ENCODE results near the gene SOCS1. TPM values are rescaled to one million over a fixed set of nuclear protein-coding genes. Genes with fewer than 3 reads are reported as not detected.

The SOCS1 gene
- total RNA-seq, 1 donor from 2014 or later: 15.3 TPM

DNA sequence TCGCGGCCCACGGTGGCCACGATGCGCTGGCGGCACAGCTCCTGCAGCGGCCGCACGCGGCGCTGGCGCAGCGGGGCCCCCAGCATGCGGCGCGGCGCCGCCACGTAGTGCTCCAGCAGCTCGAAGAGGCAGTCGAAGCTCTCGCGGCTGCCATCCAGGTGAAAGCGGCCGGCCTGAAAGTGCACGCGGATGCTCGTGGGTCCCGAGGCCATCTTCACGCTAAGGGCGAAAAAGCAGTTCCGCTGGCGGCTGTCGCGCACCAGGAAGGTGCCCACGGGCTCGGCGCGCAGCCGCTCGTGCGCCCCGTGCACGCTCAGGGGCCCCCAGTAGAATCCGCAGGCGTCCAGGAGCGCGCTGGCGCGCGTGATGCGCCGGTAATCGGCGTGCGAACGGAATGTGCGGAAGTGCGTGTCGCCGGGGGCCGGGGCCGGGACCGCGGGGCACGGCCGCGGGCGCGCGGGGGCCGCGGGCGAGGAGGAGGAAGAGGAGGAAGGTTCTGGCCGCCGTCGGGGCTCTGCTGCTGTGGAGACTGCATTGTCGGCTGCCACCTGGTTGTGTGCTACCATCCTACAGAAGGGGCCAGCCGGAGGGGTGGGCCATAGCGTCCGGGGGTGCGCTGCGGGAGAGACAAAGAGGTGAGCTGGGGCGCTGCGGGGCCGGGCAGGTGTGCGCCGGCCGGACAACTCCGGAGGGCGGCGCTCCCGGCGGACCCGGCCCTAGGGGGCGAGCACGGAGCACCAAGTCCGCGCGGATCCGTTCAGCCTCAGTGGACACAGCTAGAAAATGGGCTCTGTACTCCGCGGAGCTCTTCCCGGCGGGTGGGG is 879 bp downstream of the SOCS1 start:
- ATAC-seq: peak; percentile 1
- TF ChIP-seq, protein P1, sequence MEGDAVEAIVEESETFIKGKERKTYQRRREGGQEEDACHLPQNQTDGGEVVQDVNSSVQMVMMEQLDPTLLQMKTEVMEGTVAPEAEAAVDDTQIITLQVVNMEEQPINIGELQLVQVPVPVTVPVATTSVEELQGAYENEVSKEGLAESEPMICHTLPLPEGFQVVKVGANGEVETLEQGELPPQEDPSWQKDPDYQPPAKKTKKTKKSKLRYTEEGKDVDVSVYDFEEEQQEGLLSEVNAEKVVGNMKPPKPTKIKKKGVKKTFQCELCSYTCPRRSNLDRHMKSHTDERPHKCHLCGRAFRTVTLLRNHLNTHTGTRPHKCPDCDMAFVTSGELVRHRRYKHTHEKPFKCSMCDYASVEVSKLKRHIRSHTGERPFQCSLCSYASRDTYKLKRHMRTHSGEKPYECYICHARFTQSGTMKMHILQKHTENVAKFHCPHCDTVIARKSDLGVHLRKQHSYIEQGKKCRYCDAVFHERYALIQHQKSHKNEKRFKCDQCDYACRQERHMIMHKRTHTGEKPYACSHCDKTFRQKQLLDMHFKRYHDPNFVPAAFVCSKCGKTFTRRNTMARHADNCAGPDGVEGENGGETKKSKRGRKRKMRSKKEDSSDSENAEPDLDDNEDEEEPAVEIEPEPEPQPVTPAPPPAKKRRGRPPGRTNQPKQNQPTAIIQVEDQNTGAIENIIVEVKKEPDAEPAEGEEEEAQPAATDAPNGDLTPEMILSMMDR (IDR thresholded peaks at IDR 0.05): no peak

DNA sequence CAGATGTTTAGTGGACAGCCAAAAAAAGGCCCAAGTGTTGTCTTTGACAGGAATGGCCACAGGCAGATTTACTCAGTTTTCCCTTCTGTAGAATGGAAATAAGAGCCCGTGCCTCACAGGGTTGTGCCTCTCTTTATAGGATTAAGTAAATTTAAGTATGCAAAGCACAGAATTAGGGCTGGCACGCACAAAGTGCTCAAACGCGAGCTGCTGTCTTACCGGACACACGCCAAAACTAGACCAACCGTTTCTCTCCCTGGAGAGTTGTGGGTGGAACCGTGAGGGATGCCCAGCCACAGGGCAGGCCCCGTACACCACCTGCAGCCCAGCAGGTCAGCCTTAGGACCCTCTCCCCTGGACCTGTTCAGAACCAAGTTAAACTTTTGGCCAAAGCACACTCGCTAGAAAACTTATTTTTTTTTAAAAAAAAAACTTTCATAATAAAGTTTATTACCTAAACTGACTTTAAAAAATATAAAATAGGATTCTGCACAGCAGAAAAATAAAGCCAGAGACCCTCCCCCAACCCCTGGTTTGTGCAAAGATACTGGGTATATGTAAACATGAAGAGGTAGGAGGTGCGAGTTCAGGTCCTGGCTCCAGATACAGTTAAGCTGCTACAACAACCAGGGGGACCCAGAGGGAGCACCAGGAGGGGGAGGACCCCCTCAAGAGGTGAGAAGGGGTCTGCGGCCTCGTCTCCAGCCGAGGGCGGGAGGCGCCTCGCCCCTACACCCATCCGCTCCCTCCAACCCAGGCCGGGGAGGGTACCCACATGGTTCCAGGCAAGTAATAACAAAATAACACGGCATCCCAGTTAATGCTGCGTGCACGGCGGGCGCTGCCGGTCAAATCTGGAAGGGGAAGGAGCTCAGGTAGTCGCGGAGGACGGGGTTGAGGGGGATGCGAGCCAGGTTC is 1.8 kb downstream of the SOCS1 start:
- DNase-seq (no peak), ATAC-seq (no peak)
- peaks cover 30% of the 10 kb centered on the region for H3K4me1 ChIP-seq
- H3K9me3 ChIP-seq: no peaks in the 10 kb centered on the region
- H3K27ac ChIP-seq: peak overlapping the region; percentile 98
- H3K4me3 ChIP-seq: peak overlapping the region; percentile 81
- no peaks in the 10 kb centered on the region for H3K27me3 ChIP-seq
- intact Hi-C loops (cut with DNase I): loop anchor here (5.0 kb wide), 1 partner anchor 282 kb away; no protein-coding TSS in a partner anchor
- TF ChIP-seq, protein P1 (IDR thresholded peaks at IDR 0.05): no peak
- H3K36me3 ChIP-seq: peaks cover 5% of the 10 kb centered on the region

More for the DNA sequence above, 879 bp downstream of the SOCS1 start:
- Histone ChIP-seq H3K27me3 (no peaks in the 10 kb centered on the region), H3K27ac (peak overlapping the region; percentile 98), H3K36me3 (peaks cover 5% of the 10 kb centered on the region), H3K4me3 (peak overlapping the region; percentile 81), H3K9me3 (no peaks in the 10 kb centered on the region), H3K4me1 (peaks cover 34% of the 10 kb centered on the region)
- peak; percentile 80 for DNase-seq
- intact Hi-C loops (cut with DNase I): loop anchor here (5.0 kb wide), 1 partner anchor 283 kb away; no protein-coding TSS in a partner anchor

DNA sequence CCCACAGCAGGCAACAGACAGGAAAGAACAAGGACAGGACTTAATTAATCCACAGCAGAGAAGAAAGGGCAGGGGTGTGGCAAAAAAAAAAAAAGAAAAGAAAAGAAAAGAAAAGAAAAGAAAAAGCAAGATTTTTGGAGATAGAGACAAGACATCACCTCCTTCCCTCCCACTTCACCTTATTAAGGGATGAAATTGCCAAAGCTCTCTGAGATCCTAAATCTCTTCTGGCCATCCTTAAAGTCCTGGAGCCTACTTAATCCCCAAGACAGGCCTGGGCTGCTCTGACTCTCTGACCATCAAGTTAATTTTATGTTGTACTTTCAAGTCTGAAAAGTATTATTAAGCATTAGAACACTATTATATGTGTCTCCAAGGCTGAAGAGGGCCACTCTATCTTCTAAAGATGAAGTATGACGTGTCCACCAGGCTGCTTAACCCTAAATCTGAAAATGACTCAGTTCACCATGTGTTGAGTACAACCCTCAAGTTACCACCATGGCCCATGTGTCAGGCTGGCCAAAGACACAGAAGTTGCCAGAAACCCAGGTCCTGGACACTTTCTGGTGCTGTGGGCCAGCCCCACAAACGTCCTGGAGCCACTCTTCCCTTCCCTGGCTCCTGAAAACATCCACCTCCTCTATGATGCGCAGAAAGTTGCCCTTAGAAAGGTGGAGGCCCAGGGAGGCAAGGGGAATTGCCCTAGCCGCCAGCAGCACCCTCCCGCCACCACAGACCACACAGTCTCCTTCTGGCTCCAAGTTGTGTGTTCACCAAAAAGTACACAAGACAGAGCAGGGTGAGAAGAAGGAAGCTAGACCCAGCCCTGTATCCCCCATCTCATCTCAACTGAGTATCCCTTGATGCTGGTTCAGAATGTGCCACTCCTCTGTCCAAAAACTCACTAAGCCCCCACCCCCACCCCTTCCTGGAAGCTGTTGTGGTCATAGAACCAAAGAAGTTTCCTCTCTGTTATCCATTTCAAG is 2.7 kb downstream of the SOCS1 start:
- TF ChIP-seq, protein P1 (IDR thresholded peaks at IDR 0.05): no peak
- DNase-seq: no peak
- intact Hi-C loops (cut with DNase I): loop anchor here (5.0 kb wide), 1 partner anchor 281 kb away; no protein-coding TSS in a partner anchor

DNA sequence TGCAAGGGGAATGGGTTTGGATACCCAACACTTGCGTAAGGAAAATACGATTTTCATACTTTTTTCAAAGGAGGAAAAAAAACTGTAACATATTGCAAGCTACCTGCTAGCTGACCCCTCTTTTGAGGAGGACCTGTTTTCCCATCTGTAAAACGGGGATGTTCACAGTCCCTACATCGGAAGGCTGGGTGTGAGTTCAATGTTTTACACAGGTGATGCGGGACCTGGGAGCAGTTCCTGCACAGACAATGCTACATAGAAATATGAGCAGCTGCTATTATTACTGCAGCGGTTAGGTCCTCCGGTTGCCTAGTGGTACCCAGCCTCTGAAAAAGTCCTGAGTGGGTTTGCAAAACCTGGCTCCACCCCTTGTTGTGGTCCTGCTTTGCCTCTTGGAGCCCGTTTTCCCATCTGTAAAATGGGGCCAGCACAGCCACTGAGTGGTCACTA is 3.5 kb downstream of the SOCS1 start:
- H3K27me3 ChIP-seq: no peaks in the 10 kb centered on the region
- intact Hi-C loops (cut with DNase I): loop anchor here (5.0 kb wide), 1 partner anchor 280 kb away; no protein-coding TSS in a partner anchor
- DNase-seq: no peak
- peak overlapping the region; percentile 4 for H3K4me3 ChIP-seq
- TF ChIP-seq, protein P1 (IDR thresholded peaks at IDR 0.05): no peak
- peaks cover 5% of the 10 kb centered on the region for H3K36me3 ChIP-seq
- H3K27ac ChIP-seq: no peak overlapping the region
- peaks cover 19% of the 10 kb centered on the region for H3K4me1 ChIP-seq
- ATAC-seq: no peak
- no peaks in the 10 kb centered on the region for H3K9me3 ChIP-seq

More for the DNA sequence above, 2.7 kb downstream of the SOCS1 start:
- H3K36me3 ChIP-seq: peaks cover 5% of the 10 kb centered on the region
- no peak overlapping the region for H3K27ac ChIP-seq
- H3K4me1 ChIP-seq: peaks cover 21% of the 10 kb centered on the region
- H3K9me3 ChIP-seq: no peaks in the 10 kb centered on the region
- H3K27me3 ChIP-seq: no peaks in the 10 kb centered on the region
- no peak for ATAC-seq
- peak overlapping the region; percentile 81 for H3K4me3 ChIP-seq

Data from upper lobe of right lung (tissue), 1 donor.